Measurements from ENCODE around the gene RMND5B.

Gene RMND5B

DNA sequence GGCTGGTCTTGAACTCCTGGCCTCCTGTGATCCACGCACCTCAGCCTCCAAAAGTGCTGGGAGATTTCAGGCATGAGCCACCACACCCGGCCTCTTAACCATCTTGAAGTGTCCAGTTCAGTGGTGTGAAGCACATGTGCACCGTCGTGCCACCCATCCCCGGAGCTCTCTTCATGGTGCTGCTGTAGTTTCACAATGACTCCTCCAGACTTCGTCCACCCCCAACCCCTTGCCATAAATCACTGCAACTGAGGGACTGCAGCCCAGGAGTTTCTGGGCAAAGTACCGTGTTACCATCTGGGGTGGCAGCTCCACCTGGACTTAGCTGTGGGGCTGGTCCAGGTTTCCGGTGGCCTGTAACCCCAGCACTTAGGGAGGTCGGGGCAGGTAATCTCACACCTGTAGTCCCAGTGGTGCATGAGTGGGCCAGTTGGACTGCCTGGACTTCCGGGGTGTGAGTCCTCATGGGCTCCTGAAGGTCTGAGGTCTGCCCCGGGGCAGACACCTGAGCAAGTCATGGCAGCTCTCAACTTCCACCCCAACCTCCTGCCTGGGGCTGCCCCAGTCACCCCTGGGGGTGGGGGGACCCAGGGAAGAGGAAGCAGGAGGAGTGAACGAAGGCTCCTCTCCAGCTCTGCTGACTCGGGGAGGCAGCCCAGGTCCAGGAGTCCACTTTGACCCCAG is 24.1 kb upstream of the RMND5B start:
- TF ChIP-seq, protein P1, sequence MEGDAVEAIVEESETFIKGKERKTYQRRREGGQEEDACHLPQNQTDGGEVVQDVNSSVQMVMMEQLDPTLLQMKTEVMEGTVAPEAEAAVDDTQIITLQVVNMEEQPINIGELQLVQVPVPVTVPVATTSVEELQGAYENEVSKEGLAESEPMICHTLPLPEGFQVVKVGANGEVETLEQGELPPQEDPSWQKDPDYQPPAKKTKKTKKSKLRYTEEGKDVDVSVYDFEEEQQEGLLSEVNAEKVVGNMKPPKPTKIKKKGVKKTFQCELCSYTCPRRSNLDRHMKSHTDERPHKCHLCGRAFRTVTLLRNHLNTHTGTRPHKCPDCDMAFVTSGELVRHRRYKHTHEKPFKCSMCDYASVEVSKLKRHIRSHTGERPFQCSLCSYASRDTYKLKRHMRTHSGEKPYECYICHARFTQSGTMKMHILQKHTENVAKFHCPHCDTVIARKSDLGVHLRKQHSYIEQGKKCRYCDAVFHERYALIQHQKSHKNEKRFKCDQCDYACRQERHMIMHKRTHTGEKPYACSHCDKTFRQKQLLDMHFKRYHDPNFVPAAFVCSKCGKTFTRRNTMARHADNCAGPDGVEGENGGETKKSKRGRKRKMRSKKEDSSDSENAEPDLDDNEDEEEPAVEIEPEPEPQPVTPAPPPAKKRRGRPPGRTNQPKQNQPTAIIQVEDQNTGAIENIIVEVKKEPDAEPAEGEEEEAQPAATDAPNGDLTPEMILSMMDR (IDR thresholded peaks at IDR 0.05; ENCODE audit: low read depth, low read length, missing control alignments) = no peak
- H3K4me3 ChIP-seq (ENCODE audit: low read depth, low read length) = no peak overlapping the region
- in situ Hi-C loops (cut with HindIII; ENCODE audit: low sequenced_read_pairs) = no loop called here
- no peak for DNase-seq (ENCODE audit: low read depth)

DNA sequence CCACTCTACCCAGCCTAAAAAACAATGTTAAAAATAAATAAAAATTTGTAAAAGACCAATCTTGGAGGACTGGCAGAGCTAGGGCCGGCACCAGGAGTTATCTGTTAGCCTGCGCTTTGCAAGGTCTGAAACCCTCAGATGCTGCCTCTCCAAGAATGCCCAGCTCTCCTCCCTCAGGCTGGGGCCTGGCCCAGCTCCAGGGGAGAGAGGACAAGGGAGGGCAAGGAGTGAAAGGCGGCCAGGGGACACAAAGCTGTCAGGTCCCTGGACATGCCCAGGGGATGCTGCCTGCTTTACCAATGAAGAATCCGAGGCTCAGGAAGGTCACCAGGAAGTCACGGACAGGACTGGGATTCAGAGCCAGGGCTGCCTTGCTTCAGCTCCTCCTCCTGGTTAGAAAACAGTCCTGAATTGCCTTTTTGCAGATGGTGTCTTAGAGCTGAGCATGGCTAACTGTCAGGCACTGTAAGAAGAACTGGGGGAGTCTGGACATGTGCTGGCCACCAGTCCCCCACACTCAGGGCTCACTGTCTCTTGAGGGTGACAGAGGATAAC is 23.0 kb upstream of the RMND5B start:
- DNase-seq (ENCODE audit: low read depth) = no peak
- no peak overlapping the region for H3K4me3 ChIP-seq (ENCODE audit: low read depth, low read length)
- TF ChIP-seq, protein P1 (IDR thresholded peaks at IDR 0.05; ENCODE audit: low read depth, low read length, missing control alignments) = no peak
- in situ Hi-C loops (cut with HindIII; ENCODE audit: low sequenced_read_pairs) = no loop called here

DNA sequence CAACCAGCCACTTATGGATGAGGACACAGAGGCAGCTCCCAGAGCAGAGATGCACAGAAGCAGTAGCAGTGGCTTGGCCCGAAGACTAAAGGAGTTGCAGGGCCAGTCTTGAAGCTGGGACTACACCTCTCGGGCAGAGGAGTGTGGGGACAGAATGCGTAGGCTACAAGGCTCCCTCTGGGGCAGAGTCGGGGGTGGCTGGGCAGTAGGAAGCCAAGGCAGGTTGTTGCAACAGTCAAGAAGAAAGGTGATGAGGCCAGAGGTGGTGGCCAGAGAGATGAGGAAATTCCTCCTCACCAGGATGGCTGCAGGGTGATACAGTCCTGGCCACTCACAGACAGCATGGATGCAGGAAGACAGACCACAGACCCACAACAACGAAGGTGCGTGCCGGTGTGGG is 22.4 kb upstream of the RMND5B start:
- DNase-seq (ENCODE audit: low read depth) = no peak
- TF ChIP-seq, protein P1 (IDR thresholded peaks at IDR 0.05; ENCODE audit: low read depth, low read length, missing control alignments) = no peak
- H3K4me3 ChIP-seq (ENCODE audit: low read depth, low read length) = no peak overlapping the region
- in situ Hi-C loops (cut with HindIII; ENCODE audit: low sequenced_read_pairs) = no loop called here

DNA sequence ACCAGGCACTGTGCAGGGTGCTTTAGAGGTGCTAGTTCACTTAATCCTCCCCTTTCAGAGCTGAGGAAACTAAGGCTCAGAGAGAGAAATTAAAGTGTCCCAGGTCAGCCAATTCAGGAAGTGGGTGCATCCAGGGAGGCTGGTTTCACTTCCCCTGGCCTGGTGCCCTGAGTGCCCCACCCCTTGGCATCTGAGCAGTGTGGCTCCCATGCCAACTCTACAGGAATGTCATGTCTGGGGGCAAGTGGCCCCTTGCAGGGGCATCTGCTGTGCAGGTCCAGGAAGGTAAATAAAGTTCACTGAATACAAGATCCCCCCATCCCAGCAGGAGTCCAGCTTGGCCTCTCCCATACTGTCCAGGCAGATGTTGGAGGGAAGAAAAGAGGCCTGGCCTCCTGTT is 21.8 kb upstream of the RMND5B start:
- no peak for DNase-seq (ENCODE audit: low read depth)
- TF ChIP-seq, protein P1 (IDR thresholded peaks at IDR 0.05; ENCODE audit: low read depth, low read length, missing control alignments) = no peak

DNA sequence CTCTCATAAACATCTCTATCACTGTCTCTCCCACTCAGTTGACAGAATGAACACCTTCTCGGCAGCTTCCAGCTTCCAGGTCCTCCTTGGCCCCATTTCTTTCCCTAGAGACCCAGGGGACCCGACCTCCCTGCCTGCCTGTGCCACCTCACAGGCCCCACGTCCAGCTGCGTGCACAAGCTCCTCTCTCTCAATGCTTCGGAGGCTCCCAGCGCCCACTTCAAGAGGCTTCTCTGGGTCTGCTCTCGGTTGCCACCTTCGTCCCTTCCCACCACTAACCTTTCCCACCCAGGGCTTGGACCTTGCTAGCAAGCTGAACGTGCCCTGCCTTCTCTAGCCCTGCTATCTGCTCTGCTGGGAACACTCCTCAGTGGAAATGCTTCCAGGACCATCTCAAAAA is 20.3 kb upstream of the RMND5B start:
- no peak overlapping the region for H3K4me3 ChIP-seq (ENCODE audit: low read depth, low read length)
- in situ Hi-C loops (cut with HindIII; ENCODE audit: low sequenced_read_pairs) = no loop called here
- DNase-seq (ENCODE audit: low read depth) = no peak
- TF ChIP-seq, protein P1 (IDR thresholded peaks at IDR 0.05; ENCODE audit: low read depth, low read length, missing control alignments) = no peak

More for the DNA sequence above, 21.8 kb upstream of the RMND5B start:
- H3K4me3 ChIP-seq (ENCODE audit: low read depth, low read length) = no peak overlapping the region
- in situ Hi-C loops (cut with HindIII; ENCODE audit: low sequenced_read_pairs) = no loop called here

DNA sequence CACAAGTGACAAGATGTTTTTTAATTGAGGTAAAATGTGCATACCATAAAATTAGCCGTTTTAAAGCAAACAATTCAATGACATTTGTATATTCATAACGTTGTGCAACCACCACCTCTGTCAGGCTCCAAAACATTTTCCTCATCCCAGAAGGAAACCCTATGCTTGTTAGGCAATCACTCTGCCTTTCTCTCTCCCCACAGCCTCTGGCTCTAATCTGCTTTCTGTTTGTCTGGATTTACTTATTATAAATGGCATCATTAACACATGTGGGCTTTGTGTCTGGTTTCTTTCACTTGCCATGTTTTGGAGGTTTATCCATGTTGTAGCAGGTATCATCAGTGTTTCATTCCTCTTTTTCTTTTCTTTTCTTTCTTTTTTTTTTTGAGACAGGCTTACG is 18.9 kb upstream of the RMND5B start:
- H3K4me3 ChIP-seq (ENCODE audit: low read depth, low read length) = no peak overlapping the region
- in situ Hi-C loops (cut with HindIII; ENCODE audit: low sequenced_read_pairs) = no loop called here
- TF ChIP-seq, protein P1 (IDR thresholded peaks at IDR 0.05; ENCODE audit: low read depth, low read length, missing control alignments) = no peak
- DNase-seq (ENCODE audit: low read depth) = no peak

Data from astrocyte of the cerebellum (primary cell).